Measurements from ENCODE around the gene DPYSL5. TPM values are rescaled to one million over a fixed set of nuclear protein-coding genes. Genes with fewer than 3 reads are reported as not detected.

DPYSL5 gene
- total RNA-seq, 8 experiments from 2014 or later = 0.09 to 255 (median 90.7) TPM

DNA sequence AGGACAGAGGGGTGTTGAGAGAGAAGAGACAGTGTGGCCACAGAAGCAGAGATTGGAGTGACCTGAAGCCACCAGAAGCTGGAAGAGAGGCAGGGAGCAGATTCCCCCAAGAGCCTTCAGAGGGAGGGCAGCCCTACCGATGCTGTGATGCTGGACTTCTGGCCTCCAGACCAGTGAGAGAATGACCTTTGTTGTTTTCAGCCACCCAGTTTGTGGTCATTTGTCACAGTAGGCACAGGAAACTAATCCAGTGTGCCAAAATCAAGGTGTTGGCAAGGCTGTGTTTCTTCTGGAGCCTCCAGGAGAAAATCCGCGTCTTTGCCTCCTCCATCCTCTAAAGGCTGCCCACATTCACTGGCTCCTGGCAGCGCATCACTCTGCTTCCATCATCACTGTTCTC lies 137.9 kb downstream of the DPYSL5 start:
- WGBS, 10 experiments = 60 to 100% (median 96%) methylated on average over 1 to 4 of the region's 4 CpGs; no CpG with 5 or more reads in 4 of the 10 experiments

DNA sequence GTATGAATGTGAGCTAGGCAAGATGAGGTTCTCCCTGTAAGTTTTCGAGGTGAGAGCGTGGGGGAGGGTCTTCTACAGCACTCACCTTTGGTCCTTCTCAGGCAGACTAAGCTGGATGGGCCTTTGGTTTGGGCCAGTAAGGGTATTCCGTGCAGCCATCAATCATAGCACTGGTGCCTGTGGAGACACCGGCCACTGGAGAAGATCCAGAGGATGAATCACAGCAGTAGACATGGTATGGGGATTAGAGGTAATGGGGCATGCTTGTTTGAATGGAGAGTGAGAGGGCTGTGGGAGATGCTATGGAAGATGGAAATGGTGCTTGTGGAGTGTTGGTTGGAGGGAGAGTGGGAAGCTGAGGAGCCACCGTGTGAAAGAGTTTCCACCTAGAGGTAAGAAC lies 138.6 kb downstream of the DPYSL5 start:
- WGBS, 10 experiments = 48 to 100% (median 92%) methylated on average over 1 to 5 of the region's 5 CpGs; no CpG with 5 or more reads in 1 of the 10 experiments
- no peak overlapping the region for H3K27ac ChIP-seq
- no peak overlapping the region for H3K4me3 ChIP-seq
- in situ Hi-C loops (cut with MboI; ENCODE audit: low pct_unique_long_range_greater_than_20kb in 2 of 9, low sequenced_read_pairs in 9 of 9, unreplicated experiment in 9 of 9) = no loop called here
- ATAC-seq (replicated peaks in 6 of 8) = no peak
- H3K4me1 ChIP-seq (replicated peaks in 1 of 2) = peaks cover 0 to 2% of the 10 kb centered on the region in 2 donors

More for the DNA sequence above, 137.9 kb downstream of the DPYSL5 start:
- H3K27ac ChIP-seq = no peak overlapping the region
- no peaks in the 10 kb centered on the region for H3K4me1 ChIP-seq (replicated peaks in 1 of 2)
- in situ Hi-C loops (cut with MboI; ENCODE audit: low pct_unique_long_range_greater_than_20kb in 2 of 9, low sequenced_read_pairs in 9 of 9, unreplicated experiment in 9 of 9) = no loop called here
- no peak overlapping the region for H3K4me3 ChIP-seq
- no peak for ATAC-seq (replicated peaks in 6 of 8)

DNA sequence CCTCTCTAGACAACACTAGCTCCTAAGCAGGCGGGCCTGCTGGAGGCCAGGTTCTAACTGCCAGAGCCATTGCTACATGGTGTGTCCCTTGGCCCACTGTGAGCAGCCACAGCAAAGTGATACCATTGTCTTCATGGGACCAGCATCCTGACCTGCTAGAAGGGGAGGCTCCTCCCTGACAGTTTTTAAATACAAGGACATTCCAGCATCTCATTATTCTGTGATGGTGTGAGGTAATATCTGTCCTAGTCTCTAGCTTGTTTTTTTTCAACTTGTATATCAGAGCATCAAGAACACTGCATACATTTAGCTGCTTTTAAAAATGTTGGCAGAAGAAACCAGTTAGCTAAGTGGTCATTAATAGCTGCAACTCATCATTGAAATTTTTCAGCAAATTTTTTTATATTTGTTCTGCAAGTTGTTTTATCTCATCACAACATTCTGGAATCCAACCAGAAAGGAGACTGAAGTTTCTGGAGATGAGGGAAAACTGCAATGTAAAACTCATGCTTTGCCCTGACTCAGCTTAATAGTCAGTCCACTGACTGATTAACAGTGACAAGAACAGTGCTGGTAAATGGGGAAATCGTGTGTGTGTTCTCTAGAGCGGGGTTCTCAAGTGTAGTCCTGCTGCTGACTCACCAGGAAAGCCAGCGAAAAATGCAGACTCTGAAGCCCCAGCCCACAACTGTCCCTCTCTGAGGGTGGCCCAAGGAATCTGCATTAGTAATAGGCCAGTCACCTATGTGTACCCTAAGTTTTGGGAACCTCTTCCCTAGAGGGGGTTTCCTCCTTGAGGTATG lies 140.3 kb downstream of the DPYSL5 start:
- in situ Hi-C loops (cut with MboI; ENCODE audit: low pct_unique_long_range_greater_than_20kb in 2 of 9, low sequenced_read_pairs in 9 of 9, unreplicated experiment in 9 of 9) = no loop called here
- H3K4me1 ChIP-seq (replicated peaks in 1 of 2) = peaks cover 0 to 5% of the 10 kb centered on the region in 2 donors
- peak in 3 of 8 experiments; percentile 7 to 90 (median 84) for ATAC-seq (replicated peaks in 6 of 8)
- no peak overlapping the region for H3K4me3 ChIP-seq
- H3K27ac ChIP-seq = no peak overlapping the region
- WGBS, 10 experiments = 0 to 71% (median 40%) methylated on average over 1 to 3 of the region's 4 CpGs; no CpG with 5 or more reads in 6 of the 10 experiments

DNA sequence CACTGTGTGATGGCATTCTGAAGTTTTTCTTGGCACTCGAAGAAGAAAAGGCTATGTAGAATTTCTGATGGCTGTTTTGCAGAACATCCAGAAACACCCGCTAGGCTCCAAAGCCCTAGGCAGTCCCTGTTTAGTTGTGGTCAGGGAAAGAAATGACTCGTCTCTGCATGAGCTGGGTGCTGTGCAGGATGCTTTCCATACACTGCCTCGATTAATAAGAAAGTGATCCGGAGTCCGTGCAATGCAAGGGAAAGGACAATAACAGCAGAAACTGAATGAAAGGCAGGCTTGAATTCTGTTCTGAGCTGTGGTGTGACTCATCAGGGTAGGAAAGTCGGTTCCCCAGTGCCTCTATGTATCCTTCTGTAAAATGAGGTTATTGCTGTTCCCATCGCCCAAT lies 141.2 kb downstream of the DPYSL5 start:
- in situ Hi-C loops (cut with MboI; ENCODE audit: low pct_unique_long_range_greater_than_20kb in 2 of 9, low sequenced_read_pairs in 9 of 9, unreplicated experiment in 9 of 9) = no loop called here
- peak in 5 of 8 experiments; percentile 20 to 57 (median 28) for ATAC-seq (replicated peaks in 6 of 8)
- Histone ChIP-seq H3K4me1 (replicated peaks in 1 of 2) (peaks cover 0 to 5% of the 10 kb centered on the region in 2 donors), H3K27ac (no peak overlapping the region), H3K4me3 (no peak overlapping the region)
- WGBS, 10 experiments = 17 to 100% (median 75%) methylated on average over 1 to 8 of the region's 8 CpGs

DNA sequence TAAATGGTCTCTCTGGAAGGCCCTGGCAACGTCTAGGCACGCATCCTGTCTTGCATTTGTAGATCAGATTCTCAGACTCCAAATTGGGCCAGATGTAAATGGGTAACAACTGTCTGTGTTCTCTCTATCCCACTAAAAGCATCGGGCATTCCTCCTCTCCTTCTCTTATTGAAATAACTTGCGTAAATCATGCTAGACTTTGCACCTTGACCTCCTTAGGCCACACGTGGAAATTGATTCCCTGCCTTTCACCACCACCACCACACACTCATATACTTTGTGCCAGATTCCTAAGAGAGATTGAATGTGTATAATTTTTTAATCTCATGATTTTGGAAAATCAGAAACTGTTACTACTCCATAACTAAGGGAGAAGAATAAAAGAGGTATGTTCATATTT lies 143.8 kb downstream of the DPYSL5 start:
- Histone ChIP-seq H3K4me1 (replicated peaks in 1 of 2) (peaks cover 0 to 5% of the 10 kb centered on the region in 2 donors), H3K4me3 (no peak overlapping the region), H3K27ac (no peak overlapping the region)
- in situ Hi-C loops (cut with MboI; ENCODE audit: low pct_unique_long_range_greater_than_20kb in 2 of 9, low sequenced_read_pairs in 9 of 9, unreplicated experiment in 9 of 9) = no loop called here
- ATAC-seq (replicated peaks in 6 of 8) = no peak
- 51 to 76% (median 61%) methylated on average over 3 to 5 of the region's 5 CpGs; no CpG with 5 or more reads in 3 of the 10 experiments for WGBS, 10 experiments

DNA sequence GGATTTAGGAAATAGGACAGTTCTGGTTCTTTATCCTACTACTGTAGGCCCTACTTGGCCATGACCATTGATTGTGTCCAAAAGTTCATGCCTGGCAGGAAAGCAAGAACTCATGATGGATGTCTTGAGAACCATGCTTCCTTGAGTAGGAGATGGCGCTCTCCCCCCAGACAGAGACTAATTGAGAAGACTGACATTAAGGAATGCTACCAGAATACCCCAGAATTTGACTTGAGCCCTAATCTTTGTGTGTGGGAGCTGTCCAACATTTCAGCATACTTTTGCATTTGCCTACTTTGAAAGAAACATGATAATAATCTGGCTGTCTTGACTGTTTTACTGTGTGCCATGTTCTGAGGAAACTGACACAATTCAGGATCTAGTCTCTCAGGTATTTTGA lies 145.8 kb downstream of the DPYSL5 start:
- ATAC-seq (replicated peaks in 6 of 8) = no peak
- WGBS, 10 experiments = 0 to 86% (median 54%) methylated on average over 1 of the region's 1 CpG; no CpG with 5 or more reads in 6 of the 10 experiments
- in situ Hi-C loops (cut with MboI; ENCODE audit: low pct_unique_long_range_greater_than_20kb in 2 of 9, low sequenced_read_pairs in 9 of 9, unreplicated experiment in 9 of 9) = no loop called here
- Histone ChIP-seq H3K27ac (no peak overlapping the region), H3K4me1 (replicated peaks in 1 of 2) (peaks cover 0 to 5% of the 10 kb centered on the region in 2 donors), H3K4me3 (no peak overlapping the region)

DNA sequence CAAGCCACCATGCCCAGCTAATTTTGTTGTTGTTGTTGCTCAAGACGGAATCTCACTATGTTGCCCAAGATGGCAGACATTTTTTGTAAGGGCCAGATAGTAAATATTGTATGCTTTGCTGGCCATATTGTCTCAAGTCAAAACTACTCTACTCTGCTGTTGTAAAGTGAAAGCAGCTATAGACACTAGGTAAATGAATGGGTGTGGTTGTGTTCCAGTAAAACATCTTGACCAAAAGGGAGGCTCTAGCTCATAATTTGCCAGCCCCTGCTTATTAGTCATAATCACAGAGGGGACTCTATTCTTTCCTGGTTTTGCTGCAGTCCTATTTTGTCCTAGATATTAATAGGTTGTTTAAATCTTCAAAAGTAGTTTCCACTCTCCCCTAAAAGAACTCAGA lies 147.1 kb downstream of the DPYSL5 start:
- Histone ChIP-seq H3K4me1 (replicated peaks in 1 of 2) (peaks cover 0 to 5% of the 10 kb centered on the region in 2 donors), H3K4me3 (no peak overlapping the region), H3K27ac (no peak overlapping the region)
- in situ Hi-C loops (cut with MboI; ENCODE audit: low pct_unique_long_range_greater_than_20kb in 2 of 9, low sequenced_read_pairs in 9 of 9, unreplicated experiment in 9 of 9) = no loop called here
- ATAC-seq (replicated peaks in 6 of 8) = peak in 2 of 8 experiments; percentile 81 to 82
- 0 to 100% (median 86%) methylated on average over 1 of the region's 1 CpG; no CpG with 5 or more reads in 5 of the 10 experiments for WGBS, 10 experiments

DNA sequence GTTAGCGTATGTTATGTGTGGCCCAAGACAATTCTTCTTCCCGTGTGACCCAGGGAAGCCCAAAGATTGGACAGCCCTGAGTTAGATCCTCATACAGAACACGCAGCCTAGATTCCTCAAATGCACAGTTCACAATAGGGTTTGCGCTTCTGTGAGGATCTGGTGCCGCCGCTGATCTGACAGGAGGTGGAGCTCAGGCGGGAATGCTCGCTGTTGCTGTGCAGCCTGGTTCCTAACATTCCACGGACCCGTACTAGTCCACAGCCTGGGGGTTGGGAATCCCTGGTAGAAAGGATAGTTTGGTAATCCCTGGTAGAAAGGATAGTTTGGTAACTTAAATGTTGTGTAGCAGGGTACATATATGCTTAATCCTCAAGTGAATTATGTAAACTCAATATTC lies 149.5 kb downstream of the DPYSL5 start:
- in situ Hi-C loops (cut with MboI; ENCODE audit: low pct_unique_long_range_greater_than_20kb in 2 of 9, low sequenced_read_pairs in 9 of 9, unreplicated experiment in 9 of 9) = no loop called here
- ATAC-seq (replicated peaks in 6 of 8) = no peak
- WGBS, 10 experiments = 29 to 87% (median 71%) methylated on average over 1 to 10 of the region's 10 CpGs; no CpG with 5 or more reads in 3 of the 10 experiments

DNA sequence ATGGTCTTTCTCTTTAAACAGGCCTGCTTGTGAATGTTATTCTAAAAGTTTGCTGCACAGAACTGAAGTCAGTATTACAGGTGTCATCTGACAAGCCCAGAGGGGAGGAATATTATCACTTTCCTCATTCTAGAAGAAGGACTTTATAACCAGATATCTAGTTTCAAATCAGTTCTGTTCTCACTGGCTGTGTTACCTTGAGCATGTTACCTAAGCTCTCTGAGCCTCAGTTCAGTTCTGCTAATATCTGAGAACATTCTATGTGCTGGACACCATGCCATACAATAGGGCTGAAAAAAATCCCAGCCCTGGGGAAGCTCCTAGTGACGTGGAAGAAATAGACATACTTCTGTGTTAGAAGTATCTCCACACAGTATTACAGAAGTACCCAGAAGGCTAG lies 150.4 kb downstream of the DPYSL5 start:
- WGBS, 10 experiments = 29 to 100% (median 80%) methylated on average over 1 of the region's 1 CpG; no CpG with 5 or more reads in 3 of the 10 experiments
- Histone ChIP-seq H3K4me1 (replicated peaks in 1 of 2) (no peaks in the 10 kb centered on the region), H3K4me3 (no peak overlapping the region), H3K27ac (no peak overlapping the region)
- no peak for ATAC-seq (replicated peaks in 6 of 8)
- in situ Hi-C loops (cut with MboI; ENCODE audit: low pct_unique_long_range_greater_than_20kb in 2 of 9, low sequenced_read_pairs in 9 of 9, unreplicated experiment in 9 of 9) = no loop called here

More for the DNA sequence above, 149.5 kb downstream of the DPYSL5 start:
- Histone ChIP-seq H3K4me1 (replicated peaks in 1 of 2) (no peaks in the 10 kb centered on the region), H3K4me3 (no peak overlapping the region), H3K27ac (no peak overlapping the region)

Other genes starting within 250 kb of the DPYSL5 start
- gene CIB4, start 206.8 kb upstream of the DPYSL5 start, total RNA-seq = under 1 TPM in 2 of 8 experiments, not detected in 6; 0.50 to 1.00 TPM
- 10 to 100 TPM in 1 of 8 experiments, 1 to 10 TPM in 4, under 1 TPM in 3; 0.13 to 15.5 (median 6.9) TPM for gene KCNK3, start 155.4 kb upstream of the DPYSL5 start, total RNA-seq
- gene SLC35F6, start 83.8 kb upstream of the DPYSL5 start, total RNA-seq = 10 to 100 TPM; 12.4 to 56.5 (median 23.3) TPM
- 10 to 100 TPM in 2 of 8 experiments, 1 to 10 TPM in 4, under 1 TPM in 2; 0.46 to 19.1 (median 1.7) TPM for gene CENPA, start 62.1 kb upstream of the DPYSL5 start, total RNA-seq
- gene MAPRE3, start 122.5 kb downstream of the DPYSL5 start, total RNA-seq = 10 to 100 TPM in 7 of 8 experiments, 1 to 10 TPM in 1; 8.7 to 44.8 (median 26.8) TPM
- 10 to 100 TPM; 11.8 to 44.1 (median 30.1) TPM for gene TMEM214, start 184.8 kb downstream of the DPYSL5 start, total RNA-seq
- 10 to 100 TPM; 11.0 to 47.1 (median 34.8) TPM for gene AGBL5, start 203.5 kb downstream of the DPYSL5 start, total RNA-seq
- gene OST4, start 223.5 kb downstream of the DPYSL5 start, total RNA-seq = 100 to 1,000 TPM; 289 to 626 (median 350) TPM
- gene EMILIN1, start 230.5 kb downstream of the DPYSL5 start, total RNA-seq = 10 to 100 TPM in 4 of 8 experiments, 1 to 10 TPM in 4; 1.4 to 24.6 (median 12.1) TPM
- gene KHK, start 238.6 kb downstream of the DPYSL5 start, total RNA-seq = 1 to 10 TPM in 7 of 8 experiments, under 1 TPM in 1; 0.72 to 5.4 (median 3.4) TPM